Activated naive CD4-positive, alpha-beta T cell treated with Interleukin-2 at 50 U/mL for 16 hours (primary cell): Measurements from ENCODE around the gene ADCY5.

Source experiments
- DNase-seq: peaks from one replicate; pipeline ENCODE4 v3.0.0-alpha.2; 2020

Gene ADCY5

GRCh38 chr3:123424999-123425712, 23.7 kb downstream of the ADCY5 start:
- no peak for DNase-seq

- no peak for DNase-seq
Observed at GRCh38 chr3:123424321-123424998, 24.4 kb downstream of the ADCY5 start.

- DNase-seq, result no peak
Observed at GRCh38 chr3:123423806-123424205, 25.1 kb downstream of the ADCY5 start.

- no peak for DNase-seq
Observed at GRCh38 chr3:123423031-123423430, 25.9 kb downstream of the ADCY5 start.

GRCh38 chr3:123422457-123422856, 26.4 kb downstream of the ADCY5 start:
- no peak for DNase-seq

GRCh38 chr3:123421353-123422174, 27.3 kb downstream of the ADCY5 start:
- no peak for DNase-seq

- no peak for DNase-seq
Observed at GRCh38 chr3:123420416-123420968, 28.4 kb downstream of the ADCY5 start.

- no peak for DNase-seq
Observed at GRCh38 chr3:123419850-123420297, 29.0 kb downstream of the ADCY5 start.

- no peak for DNase-seq
Observed at GRCh38 chr3:123419181-123419849, 29.6 kb downstream of the ADCY5 start.

GRCh38 chr3:123416647-123417046, 32.2 kb downstream of the ADCY5 start:
- no peak for DNase-seq

- DNase-seq, result no peak
Observed at GRCh38 chr3:123416173-123416572, 32.7 kb downstream of the ADCY5 start.

- no peak for DNase-seq
Observed at GRCh38 chr3:123414973-123415775, 33.7 kb downstream of the ADCY5 start.

GRCh38 chr3:123412811-123413604, 35.9 kb downstream of the ADCY5 start:
- no peak for DNase-seq

GRCh38 chr3:123412076-123412475, 36.8 kb downstream of the ADCY5 start:
- no peak for DNase-seq

GRCh38 chr3:123411340-123412040, 37.4 kb downstream of the ADCY5 start:
- DNase-seq, result no peak

GRCh38 chr3:123410149-123410515, 38.8 kb downstream of the ADCY5 start:
- no peak for DNase-seq

- DNase-seq, result no peak
Observed at GRCh38 chr3:123409443-123410148, 39.3 kb downstream of the ADCY5 start.

GRCh38 chr3:123406598-123406997, 42.3 kb downstream of the ADCY5 start:
- DNase-seq, result no peak

- DNase-seq, result no peak
Observed at GRCh38 chr3:123405936-123406510, 42.9 kb downstream of the ADCY5 start.
